GM19468 (cell line): Measurements from ENCODE around the gene WDR11.

Experiments used
- ATAC-seq: cut with Tn5 transposase; IDR thresholded peaks from one replicate; pipeline ENCODE4 v1.9.1; 2021; ENCODE audit warnings: mild to moderate bottlenecking, moderate library complexity, moderate number of reproducible peaks; ENCODE audit not compliant: unreplicated experiment; ENCODE audit errors: extremely low read depth

Gene WDR11

DNA sequence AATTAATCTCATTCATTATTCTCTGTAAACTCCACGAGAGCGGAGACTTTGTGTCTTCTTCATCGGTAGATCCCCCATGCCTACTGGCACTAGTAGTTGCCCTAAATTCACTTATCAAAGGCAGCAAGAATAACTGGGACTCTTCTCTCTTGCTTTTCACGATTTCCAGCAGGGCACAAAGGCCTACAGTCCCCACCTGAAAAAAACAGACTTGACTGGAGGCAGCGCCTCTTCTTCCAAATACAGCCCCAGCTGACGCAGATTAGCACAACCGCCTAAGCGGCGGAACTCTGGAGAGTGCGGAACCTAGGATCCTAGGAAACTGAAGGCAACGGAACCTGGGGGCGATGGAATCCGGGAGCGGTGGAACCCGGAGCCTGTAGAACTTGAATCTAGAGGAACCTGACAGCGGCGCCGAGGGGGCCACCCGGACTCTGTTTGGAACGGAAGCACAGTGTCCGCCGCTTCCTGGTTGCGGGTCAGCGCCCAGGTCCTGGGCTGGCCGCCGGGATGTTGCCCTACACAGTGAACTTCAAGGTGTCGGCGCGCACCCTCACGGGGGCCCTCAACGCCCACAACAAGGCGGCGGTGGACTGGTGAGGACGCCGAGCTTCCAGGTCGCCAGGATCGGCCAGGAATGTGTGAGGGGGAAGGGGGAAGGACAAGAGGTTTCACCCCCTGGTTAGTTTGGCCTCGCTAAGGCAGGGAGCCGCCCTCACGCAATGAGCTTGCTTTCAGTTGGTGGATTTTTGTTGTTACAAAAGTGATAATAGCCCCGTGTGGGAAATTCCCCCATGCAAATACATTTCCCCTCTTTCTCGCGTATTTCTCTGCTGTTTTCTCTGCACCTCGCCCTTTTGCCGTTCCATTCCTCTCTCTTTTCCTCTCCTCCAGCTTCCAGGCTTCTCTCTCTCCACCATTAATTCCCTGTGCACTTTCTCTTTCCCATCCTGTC, at the start of gene WDR11:
Gene WDR11 (plus strand): TSS at position 452 of the 955 bp plus-strand sequence. CDS start 59 bp downstream, at position 511.
- ATAC-seq, result peak; percentile 87

DNA sequence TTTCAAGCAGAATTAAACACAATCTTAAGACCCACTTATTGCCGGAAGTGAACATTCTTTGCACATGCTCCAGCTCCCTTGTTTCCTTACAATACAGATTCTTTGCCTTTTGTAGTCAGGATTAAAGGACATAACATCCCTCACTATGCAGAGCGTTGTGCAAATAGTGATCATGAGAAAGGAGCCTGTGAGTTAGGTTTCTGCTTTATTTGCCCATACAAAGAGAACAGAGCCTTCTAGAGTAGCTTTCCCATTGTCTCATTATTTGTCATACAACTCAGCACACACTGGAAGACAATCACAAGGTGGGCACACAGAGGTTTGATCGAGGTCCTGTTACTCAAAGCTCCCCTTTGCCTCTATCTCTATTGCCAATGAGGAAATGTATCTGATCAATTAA, 48.2 kb upstream of the WDR11 start:
- ATAC-seq, result no peak

DNA sequence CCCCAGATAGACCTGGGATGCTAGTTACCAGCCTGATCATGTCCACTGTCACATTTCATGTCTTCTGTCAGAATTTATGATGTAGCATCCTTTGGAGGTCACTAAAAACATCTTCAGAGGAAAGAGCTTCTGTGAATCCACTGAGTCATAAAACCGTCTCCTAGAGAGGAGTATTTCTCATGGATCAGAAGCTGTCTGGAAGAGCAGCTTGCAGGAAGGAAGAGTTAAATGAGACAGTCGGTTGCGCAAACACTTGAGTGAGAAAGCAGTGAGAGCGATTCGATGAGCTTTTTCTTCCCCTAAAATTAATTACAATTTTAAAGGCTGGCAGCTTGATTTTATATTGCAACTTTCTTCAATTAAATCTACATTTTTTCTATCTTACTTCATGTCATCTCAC, 47.2 kb upstream of the WDR11 start:
- no peak for ATAC-seq

GRCh38 chr10:120805014-120805812, 45.9 kb upstream of the WDR11 start:
- ATAC-seq, result no peak

DNA sequence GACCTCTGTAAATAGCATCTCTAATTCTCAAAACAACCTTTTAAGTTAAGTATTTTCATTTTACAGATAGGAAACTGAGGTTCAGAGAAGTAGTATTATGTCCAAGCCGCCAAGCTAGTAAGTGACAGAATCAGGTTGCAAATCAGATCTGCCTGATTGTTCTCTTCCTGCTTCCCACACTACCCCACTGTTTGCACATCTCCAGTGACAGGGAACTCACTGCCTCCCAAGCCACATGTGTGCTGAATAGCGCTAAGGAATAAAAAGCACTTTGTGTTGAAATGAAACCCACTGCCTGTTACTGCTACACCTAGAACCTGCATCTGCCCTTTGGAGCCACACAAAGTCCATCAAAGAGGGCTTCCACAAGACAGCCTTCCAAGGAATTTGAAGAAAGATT, 45.1 kb upstream of the WDR11 start:
- ATAC-seq, result no peak

- ATAC-seq, result no peak
Observed at GRCh38 chr10:120810298-120810697, 40.9 kb upstream of the WDR11 start.

GRCh38 chr10:120813085-120813484, 38.1 kb upstream of the WDR11 start:
- ATAC-seq, result no peak

DNA sequence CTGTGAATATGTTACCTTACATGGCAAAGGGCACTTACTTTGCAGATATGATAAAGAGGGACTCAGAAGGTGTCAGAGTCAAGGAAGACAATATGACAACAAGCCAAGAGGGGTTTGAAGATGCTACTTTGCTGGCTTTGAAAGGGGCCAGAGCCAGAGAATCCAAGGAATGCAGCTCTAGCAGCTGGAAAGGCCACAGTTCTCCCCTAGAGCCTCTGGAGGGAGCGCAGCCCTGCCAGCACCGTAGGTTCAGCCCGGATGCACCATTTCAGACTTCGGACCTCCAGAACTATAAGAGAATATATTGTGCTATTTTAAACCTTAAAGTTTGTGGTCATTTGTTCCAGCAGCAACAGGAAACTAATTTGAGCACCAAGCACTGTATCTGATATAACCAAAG, 32.9 kb upstream of the WDR11 start:
- ATAC-seq, result no peak

- ATAC-seq, result no peak
Observed at GRCh38 chr10:120819366-120819765, 31.8 kb upstream of the WDR11 start.

- ATAC-seq, result no peak
Observed at GRCh38 chr10:120823266-120823665, 27.9 kb upstream of the WDR11 start.

GRCh38 chr10:120824881-120825309, 26.3 kb upstream of the WDR11 start:
- ATAC-seq, result no peak

DNA sequence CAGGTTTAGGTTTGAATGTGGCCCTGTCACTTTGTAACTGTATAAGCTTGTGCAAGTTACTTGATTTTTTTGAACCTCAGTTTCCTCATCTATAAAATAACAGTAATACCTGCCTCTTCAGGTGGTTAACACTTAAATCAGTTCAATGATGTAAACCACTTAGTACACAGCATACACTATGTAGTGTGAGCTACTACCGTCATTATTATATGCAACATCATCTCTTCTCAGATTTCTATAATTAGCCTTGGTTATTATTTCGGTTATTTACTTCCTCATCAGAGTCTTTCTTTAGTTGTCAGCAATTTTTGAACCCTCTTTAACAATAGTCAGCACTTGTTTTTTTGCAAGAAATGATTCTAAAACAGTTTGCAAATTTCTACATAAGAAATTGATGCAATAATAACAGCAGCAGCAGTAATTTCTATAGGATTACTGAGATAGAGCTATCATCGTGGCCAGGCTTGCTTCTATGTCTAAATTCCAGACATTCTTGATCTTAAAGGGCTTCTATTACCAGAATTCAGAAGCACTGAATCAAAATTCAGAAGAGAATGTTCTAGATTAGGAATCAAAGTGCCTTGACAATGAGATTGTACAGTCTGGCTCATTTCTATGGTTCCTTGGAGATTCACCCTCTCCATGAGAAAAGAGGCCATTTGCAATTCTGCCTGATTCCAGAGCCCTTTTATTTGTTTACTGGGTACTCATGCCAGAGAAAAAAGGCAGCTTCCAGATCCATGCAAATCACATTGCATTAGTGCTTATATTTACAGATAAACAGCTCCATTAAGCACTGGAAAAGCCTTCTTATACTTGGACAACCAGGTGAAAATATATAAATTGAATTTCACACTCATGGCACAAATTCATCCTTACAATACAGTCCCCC, 25.0 kb upstream of the WDR11 start:
- ATAC-seq, result no peak

- peak; percentile 61 for ATAC-seq
Observed at GRCh38 chr10:120827251-120827875, 23.8 kb upstream of the WDR11 start.

DNA sequence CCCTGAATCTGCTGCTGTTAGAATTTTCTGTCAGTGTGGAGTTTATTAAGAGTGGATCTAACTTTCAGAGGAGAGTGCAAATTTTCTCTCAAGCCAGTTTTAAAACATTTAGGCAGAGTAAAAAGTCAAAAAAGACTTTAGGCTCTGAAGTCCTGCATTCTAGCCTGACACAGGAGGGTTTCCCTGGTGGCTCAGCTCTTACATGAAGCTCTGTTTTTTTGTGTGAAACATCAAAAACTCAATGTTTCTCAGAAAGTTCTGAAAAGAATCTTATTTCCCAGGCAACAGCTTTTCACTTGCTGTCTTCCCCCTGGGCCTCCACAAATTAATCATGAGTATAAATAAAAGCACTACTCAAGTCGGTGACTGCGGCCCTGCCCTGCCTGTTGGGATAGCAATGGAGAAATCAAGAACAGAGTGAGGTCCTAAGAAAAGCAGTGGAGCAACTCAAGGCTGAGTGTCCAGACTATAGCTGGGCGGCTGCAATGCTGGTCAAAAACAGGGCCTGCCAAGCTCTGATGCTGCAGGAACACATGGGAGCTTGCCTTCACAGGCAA, 22.3 kb upstream of the WDR11 start:
- ATAC-seq, result no peak

- no peak for ATAC-seq
Observed at GRCh38 chr10:120832106-120832505, 19.1 kb upstream of the WDR11 start.

DNA sequence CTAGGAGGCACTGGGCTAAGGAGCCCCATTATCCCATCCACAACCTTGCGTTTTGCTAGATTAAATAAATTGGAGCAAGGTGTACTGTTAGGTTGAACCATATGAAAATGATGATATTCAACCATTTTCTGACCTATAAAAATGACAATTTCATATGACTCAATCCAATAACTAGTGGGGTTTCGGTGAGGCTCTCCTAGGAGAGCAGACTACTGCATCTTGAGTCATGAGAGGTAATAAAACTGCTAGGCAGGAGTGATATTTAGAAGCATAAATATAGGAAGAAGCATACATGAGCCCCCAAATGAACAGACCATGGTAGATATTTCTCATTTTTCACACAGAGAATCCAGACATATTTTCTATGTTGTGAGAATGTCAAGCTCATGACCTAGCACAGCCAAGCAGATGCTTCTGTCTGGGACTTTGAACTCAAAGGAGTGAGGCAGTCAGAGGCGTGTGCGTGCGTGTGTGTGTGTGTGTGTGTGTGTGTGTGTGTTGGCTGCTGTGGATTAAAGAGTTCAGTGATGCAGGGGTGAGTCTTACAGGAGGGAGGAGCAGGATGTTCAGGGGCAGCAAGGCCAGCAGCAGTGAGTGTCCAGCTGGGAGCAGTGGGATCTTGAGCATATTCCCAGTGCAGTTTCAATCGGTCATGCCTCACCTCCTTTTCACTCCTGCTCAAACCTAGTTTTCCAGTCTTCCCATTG, 17.8 kb upstream of the WDR11 start:
- ATAC-seq, result no peak

GRCh38 chr10:120835603-120836002, 15.6 kb upstream of the WDR11 start:
- ATAC-seq, result no peak

DNA sequence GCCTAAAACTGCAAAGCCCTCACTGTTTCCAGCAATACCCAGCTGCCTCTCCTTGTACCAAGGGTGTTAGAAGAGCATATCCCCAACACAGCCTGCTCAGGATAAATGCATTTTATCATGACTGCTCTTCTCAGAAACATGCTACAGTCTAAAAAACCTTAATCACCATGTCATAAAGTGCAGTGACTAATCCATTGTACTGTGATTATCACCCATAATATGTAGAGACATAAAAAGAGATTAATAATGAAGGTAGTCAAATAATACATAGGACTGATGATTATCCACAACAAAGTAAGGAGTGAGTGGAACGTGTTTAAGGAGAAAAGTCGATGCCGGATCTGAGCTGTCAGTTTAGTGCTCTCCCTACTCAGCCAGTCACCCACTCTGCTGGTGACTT, 12.2 kb upstream of the WDR11 start:
- no peak for ATAC-seq
